ENCODE measurements around the gene ODF4.
A peak's percentile ranks its signal among the peaks of the same experiment; 100 is the strongest.

Gene ODF4, protein sequence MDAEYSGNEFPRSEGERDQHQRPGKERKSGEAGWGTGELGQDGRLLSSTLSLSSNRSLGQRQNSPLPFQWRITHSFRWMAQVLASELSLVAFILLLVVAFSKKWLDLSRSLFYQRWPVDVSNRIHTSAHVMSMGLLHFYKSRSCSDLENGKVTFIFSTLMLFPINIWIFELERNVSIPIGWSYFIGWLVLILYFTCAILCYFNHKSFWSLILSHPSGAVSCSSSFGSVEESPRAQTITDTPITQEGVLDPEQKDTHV

DNA sequence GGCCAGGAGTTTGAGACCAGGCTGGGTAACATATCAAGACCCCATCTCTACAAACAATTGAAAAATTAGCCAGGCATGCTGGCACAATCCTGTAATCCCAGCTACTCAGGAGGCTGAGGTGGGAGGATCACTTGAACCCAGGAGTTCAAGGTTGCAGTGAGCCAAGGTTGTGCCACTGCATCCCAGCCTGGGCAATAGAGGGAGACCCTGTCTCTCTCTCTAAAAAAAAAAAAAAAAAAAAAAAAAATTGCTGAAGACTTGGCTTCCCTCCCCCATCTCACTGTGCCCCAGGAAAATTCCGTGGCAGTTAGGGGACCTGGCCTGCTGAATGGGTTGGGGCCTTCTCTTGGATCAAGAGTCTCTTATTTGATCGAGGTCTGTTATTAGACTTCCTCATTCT is at the start of gene ODF4:
ODF4 (plus strand) TSS at position 301 of the 400 bp plus-strand sequence. CDS start 212 bp downstream, outside the sequence.
- DNase-seq (ENCODE audit: low read depth, low spot score) = no peak

DNA sequence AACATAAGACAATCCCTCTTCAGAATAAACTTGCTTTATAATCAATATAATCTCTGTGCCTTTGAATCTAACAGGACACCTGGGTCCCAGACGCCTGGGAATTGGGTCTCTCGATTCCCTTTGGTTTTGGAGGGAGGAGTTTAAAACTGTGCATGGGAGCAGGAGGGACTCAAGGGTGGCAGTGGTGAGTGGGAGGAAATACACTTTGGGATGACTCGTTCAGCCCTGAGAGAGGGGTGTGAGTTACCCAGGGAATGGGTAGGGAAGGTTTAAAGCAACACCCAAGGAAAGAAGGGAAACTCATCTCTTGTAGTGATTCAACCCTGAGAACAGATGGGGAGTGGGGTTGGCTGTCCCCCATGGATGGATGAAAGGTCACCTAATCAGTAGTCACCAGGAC is 49.6 kb upstream of the ODF4 start:
- DNase-seq (ENCODE audit: low read depth, low spot score) = no peak

DNA sequence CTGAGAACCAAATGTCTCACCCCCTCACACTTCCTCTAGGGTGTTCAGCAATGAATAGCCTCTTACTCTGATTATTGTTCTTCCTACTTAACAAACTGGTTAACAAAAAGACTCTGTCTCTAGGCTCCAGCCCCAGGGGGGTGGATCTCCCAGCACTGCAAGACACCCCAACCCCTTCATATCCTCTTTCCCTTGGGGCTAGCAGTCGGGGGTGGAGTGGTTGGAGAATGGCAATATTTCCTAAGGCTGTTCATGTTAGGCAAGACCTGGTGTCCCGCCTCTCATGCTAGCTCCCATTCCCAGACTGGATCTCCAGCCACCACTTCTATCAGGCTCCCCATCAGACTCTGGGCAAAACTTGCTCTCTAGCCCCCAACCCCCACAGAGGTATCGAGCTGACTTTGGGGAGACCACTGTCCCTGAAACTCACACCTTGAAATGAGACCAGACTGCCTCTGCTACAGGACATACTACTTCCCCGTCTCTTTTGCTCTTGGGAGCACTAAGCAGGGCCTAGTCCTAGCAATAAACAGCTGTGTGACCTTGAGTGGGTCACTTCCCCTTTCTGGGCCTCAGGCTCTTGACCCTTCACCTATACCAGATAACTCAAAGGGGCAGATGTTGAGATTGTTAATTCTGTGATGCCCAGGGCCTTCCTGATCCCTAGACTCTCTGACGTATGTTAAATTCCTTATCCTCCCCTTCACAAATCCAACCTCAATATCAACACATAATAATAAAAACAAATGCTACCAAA is 46.8 kb upstream of the ODF4 start:
- DNase-seq (ENCODE audit: low read depth, low spot score) = no peak

DNA sequence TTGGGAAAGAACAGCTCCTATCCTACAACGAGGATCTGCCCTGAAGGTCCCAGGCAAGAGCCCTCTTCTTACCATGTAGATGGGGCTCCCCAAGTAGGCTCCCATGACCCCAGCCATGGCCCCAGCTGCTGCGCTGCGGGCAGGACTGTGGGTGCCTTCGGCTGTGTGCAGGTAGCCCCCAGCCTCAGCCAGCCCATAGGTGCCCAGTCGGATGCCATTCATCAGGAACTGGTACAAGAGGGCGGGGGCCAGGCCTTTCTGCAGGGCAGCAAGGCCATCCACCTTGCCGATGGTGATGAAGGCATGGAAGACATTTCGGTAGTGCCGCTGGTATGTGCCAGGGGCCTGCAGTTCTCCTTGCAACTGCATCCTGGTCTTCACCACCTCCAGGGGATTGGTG is 45.3 kb upstream of the ODF4 start:
- no peak for DNase-seq (ENCODE audit: low read depth, low spot score)

DNA sequence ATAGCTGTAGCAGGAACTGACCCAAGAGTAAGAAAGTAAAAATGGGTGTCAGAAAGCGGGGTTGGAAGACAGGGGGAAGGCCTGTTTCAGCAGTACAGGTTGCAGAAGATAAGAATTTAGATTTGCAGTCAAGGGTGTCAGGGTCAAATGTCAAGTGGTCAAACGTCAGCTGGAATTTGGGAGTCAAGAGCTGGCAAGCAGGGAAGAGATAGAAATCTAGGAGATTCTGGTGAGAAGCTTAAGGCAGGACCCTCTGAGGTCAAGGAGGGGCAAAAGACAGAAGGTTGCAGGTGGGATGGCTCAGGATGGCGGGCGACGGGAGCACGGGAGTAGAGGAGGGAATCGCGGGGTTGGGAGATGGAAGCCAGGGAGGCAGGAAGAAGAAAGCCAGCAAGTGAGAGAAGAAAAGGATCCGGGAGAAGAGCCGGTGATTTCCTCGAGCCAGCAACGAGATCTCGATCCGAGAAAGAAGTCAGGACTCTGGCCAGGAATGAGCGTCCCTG is 44.8 kb upstream of the ODF4 start:
- no peak for DNase-seq (ENCODE audit: low read depth, low spot score)

DNA sequence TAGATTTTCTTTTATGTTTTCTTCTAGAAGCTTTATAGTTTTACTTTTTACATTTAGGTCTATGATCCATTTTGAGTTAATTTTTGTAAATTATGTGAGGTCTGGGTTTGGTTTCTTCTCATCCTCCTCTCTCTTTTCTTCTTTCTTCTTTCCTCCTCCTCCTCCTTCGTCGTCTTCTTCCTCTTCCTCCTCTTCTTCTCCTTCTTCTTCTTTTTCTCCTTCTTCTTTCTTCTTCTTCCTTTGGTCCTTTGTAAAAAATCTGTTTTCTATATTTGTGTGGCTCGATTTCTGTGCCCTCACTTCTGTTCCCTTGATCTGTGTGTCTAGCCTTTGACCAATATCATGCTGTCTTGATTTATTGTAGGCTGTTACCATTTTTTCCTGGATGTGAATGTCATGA is 39.4 kb upstream of the ODF4 start:
- no peak for DNase-seq (ENCODE audit: low read depth, low spot score)

DNA sequence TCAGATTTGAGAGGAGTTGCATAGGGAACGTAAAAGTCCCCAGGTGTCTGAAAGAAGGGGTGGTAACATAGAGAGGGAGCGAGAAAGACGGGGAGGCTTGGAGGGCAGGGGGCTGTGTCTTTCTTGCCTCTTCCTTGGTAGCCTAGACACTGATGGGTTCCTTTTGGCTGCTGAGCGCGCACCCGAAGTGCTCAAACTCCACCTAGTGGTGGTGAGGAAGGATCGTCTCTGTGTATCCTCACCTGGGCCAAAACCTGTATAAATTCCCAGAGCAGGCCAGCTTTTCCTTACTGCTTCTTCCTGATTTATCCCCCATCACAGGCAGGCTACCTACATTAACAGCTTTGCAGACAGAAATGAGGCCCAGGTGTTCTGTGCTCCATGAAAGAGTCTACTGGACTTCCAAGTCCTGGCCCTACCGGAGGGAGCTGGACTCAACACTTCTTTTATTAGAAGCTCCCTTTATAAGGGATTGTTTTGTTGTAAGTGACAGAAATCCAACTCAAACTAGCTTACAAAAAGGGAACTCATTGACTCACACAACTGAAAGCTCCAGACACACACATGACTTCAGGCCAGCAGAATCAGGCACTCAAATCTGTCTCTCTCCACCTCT is 38.9 kb upstream of the ODF4 start:
- peak; percentile 37 for DNase-seq (ENCODE audit: low read depth, low spot score)

DNA sequence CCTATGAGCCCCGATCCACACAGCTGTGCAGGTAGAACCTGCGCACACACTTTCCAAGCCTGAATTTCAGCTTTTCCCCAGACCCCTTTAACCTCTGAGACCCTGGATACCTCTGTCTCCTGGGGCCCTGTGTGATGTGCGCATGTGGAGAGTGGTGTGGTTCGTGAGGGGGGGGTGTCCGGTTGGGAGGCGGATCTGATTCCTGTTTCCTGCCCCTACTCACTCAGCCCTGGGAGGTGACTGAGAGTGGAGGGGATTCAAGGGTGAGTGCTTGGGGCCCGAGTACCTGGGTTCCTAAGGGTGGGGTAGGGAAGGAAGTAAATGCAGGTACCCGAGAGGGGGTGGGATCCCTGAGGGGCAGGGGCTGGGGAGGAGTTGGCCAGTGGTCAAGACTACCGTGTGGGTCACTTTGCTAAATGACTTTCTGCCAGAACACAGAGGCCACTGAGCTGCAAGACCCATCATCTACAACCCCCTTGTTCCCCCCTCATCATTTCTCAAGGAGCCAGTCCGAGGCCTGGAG is 29.0 kb upstream of the ODF4 start:
- DNase-seq (ENCODE audit: low read depth, low spot score) = no peak

DNA sequence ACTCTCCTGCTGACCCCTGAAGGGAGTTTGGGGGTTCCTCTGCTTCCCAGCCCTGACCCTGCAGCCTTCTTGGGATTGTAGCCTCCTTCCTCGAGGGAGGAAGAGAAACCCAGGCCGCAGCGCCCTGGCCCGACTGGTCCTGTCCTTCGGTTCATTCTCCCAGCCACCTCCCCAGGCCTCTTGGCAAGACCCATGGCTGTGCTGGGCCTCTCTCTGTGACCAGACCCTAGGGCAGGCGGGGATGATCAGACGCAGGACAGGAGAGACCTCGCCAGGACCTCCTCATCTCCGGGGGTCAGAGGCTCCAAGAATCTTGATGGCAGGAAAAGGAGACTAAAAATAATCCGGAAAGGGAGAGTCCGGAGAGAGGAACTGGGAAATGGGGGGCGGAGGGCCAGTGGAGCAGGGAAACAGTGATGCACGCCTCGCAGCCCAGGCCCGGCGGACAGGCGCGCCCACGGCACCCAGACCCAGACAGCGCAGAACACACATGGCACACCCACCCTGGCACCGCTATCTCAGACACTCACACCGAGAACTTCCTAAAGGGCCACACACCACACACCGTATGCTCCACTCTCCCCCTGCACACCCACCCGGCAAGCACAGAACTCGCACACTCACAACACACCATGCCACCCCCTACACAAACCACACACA is 28.4 kb upstream of the ODF4 start:
- DNase-seq (ENCODE audit: low read depth, low spot score) = no peak

DNA sequence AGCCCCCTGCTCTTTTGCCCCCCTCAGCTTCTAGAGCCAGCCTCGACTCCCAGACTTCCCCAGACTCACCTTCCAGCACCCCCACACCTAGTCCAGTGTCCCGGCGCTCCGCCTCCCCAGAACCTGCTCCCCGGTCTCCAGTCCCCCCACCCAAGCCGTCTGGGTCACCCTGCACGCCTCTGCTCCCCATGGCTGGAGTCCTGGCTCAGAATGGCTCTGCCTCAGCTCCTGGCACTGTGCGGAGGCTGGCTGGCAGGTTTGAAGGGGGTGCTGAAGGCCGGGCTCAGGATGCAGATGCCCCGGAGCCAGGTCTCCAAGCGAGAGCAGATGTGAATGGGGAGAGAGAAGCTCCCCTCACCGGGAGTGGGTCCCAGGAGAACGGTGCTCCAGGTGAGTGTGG is 27.4 kb upstream of the ODF4 start:
- no peak for DNase-seq (ENCODE audit: low read depth, low spot score)

DNA sequence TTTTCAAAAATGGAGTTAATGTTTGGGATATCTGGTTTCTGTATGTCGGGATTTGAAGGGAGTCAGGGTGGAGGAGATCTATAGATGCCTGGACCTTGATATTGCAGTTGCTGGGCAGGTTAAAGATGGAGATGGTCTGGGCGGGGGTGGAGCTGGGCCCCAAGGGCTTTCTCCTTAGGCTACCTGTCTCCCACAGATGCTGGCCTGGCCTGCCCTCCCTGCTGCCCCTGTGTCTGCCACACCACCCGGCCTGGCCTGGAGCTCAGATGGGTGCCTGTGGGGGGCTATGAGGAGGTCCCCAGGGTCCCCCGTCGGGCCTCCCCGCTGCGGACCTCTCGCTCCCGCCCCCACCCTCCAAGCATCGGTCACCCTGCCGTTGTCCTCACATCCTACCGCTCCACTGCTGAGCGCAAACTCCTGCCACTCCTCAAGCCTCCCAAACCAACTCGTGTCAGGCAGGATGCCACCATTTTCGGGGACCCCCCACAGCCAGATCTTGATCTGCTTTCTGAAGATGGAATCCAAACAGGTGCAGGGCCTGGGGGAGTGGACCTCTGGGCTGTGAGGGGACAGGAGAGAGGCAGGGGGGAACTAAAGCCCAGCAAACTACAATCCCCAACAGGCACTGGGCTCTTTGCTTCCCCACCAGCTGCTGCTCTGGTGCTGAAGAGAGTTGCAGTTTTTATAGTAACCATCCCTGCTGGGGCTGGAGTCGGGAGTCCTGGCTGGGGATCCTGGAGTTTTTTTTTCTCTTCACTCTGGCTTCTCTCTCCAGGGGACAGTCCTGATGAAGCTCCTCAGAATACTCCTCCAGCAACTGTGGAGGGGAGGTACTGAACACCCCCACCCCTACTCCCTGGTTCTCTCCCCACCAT is 26.7 kb upstream of the ODF4 start:
- no peak for DNase-seq (ENCODE audit: low read depth, low spot score)

DNA sequence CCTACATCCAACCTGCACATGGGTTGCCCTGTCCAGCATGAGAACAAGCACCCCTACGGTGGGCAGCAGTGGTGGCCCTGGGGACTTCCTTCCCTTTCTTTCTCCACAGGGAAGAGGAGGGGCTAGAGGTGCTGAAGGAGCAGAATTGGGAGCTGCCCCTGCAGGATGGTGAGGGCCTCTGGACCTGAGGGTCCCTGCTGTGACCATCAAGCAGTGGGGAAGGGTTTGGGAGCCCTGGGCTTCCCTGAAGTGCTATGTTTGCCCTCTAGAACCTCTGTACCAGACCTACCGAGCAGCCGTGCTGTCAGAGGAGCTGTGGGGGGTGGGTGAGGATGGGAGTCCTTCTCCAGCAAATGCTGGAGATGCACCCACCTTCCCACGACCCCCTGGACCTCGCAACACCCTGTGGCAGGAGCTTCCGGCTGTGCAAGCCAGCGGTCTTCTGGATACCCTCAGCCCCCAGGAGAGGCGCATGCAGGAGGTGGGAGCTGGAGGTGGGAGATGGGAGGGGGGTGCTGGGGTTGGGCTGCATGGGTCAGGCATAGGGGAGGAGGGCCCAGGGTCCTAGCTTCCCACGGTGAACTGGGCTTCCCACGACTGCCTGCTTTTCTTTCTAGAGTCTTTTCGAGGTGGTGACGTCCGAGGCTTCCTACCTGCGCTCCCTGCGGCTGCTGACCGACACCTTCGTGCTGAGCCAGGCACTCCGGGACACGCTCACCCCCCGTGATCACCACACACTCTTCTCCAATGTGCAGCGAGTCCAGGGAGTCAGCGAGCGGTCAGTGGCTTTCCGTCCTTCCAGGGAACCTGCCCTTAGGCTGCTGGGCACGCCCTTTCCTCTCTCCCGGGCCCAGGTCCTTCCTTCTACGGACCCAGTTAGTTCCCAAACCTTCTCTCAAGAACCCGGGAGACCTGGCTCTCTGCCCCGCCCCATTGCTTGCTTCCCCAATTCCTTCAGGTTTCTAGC is 24.6 kb upstream of the ODF4 start:
- no peak for DNase-seq (ENCODE audit: low read depth, low spot score)

DNA sequence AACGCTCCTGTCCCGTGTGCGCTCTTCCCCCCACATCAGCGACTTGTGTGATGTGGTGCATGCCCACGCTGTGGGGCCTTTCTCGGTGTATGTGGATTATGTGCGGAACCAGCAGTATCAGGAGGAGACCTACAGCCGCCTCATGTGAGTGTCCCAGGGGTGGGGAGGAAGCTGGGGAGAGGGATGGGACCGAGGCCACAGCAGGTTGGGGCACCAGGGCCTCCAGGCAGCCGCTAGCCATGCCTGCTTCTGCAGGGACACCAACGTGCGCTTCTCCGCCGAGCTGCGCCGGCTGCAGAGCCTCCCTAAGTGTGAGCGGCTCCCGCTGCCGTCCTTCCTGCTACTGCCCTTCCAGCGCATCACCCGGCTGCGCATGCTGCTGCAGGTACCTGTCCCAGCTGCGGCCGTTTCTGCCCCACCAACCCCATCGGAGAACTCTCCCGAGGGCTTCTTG is 23.8 kb upstream of the ODF4 start:
- no peak for DNase-seq (ENCODE audit: low read depth, low spot score)

DNA sequence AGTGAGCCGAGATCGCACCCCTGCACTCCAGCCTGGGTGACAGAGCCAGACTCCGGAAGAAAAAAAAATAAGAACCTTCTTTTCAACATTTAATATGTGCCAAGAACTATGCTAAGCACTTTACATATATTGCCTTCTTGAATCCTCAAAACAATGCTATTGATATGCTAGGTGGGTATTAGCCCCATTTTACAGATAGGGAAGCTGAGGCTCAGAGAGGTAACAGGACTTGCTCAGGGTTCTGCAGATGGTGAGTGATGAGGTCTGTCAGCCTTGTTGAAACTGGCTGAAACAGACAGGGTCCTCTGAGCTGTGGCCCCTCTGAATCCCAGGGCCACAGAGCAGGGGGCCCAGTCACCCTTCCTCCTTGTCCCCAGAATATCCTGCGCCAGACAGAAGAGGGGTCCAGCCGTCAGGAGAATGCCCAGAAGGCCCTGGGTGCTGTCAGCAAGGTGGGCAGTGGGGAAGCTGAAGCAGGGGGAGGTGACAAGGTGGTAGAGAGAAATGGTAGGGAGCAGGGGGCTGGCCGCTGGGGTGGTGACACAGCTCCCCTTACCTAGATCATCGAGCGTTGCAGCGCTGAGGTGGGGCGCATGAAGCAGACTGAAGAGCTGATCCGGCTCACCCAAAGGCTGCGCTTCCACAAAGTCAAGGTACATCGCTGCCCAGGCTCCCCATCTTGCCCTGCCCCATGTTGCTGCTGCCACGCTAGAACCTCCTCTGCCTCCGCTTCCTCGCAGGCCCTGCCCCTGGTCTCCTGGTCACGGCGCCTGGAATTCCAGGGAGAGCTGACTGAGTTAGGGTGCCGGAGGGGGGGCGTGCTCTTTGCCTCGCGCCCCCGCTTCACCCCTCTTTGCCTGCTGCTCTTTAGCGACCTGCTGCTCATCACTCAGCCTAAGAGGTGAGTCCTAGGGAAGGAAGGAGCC is 21.4 kb upstream of the ODF4 start:
- no peak for DNase-seq (ENCODE audit: low read depth, low spot score)

DNA sequence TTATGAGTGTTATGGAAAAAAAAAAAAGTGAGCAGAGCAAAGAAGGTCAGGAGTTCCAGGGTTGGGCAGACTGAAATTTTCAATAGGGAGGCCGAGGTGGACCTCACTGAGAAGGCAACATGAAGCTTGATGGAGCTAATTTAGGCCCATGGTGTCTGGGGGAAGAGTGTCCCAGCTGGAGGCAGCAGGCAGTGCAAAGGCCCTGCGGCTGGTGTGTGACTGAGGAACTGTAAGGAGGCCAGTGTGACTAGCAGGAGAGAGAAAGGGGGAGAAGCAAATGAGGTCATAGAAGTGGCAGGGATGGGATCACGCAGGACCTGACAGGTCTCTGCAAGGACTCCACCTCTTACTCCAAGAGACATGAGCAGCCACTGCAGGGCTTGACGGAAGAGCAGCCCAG is 19.4 kb upstream of the ODF4 start:
- no peak for DNase-seq (ENCODE audit: low read depth, low spot score)

DNA sequence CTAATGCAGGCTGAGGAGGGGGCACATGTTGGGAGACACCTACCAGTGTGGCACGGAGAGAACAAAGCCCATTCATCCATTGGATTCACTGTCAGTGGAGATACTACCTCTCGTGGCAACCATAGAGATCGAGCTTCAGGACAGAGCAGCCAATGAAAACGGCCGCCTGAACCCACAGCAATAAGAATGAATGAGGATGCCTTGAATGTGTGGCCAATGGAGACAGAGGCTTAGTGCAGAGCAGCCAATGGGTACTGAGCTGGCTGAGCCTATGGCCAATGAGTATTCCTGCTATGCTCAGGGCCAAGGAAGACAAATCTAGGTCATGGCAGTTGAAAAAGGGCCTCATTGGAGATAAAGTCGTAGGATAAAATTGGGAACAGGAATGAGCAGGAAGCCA is 18.6 kb upstream of the ODF4 start:
- DNase-seq (ENCODE audit: low read depth, low spot score) = no peak

DNA sequence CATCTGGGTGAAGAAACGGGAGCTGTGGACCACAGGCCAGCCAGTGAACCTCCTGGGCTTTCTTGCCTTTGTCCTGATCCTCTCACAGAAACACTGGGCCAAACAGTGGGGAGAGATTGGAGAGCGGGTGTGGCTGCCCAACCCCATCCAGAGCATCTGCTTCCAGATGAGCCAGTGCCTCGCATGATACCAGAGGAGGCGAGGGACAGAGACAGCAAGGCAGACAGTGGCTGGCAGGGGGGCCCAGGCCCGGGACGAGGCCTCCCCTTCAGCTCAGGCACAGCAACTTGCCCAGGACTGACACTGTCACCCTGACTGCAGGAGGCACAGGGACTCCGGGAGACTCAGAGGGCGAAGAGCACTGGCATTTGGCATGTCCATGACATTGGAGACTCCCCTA is 17.6 kb upstream of the ODF4 start:
- DNase-seq (ENCODE audit: low read depth, low spot score) = no peak

DNA sequence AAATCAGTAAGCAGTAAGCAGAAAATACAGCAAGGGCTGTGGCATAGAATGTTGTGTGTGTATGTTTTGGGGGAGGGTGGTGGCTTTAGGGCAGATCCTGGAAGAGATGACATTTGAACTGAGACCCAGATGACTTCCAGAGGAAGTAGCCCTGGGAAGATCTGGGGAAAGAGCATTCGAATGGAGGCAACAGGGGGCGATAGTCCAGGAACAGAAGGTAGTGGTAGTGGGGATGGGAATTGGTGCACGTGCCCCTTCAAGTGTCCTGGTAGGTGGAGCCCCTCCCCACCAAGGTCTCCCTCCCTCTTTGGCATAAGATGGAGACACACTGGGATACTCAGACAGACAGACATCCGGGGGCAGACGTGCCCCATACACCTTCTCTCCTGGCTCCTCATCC is 15.5 kb upstream of the ODF4 start:
- no peak for DNase-seq (ENCODE audit: low read depth, low spot score)

DNA sequence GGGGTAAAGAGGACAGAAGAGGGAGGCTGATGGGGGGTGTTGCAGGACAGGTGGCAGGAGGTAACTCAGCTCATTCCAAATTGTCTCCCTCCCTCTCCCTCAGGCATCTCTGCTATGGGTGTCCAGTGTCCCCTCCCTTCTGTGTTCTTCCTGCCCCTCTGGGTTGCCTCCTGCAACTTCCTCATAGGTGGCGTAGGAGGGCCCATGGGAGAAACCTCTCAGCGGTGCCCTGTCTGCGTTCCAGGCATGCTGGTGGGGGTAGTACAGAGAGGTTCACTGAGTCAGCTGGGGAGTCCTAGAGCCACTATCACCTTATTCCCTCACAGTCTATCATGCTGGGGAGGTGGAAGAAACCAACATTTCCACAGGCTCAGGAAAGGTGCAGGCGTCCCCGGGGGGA is 14.7 kb upstream of the ODF4 start:
- no peak for DNase-seq (ENCODE audit: low read depth, low spot score)
